EL (cell line): ENCODE data around the gene HSP90AB1.
A peak's percentile ranks its signal among the peaks of the same experiment; 100 is the strongest.

Experiments used
- DNase-seq: peaks from one replicate; pipeline ENCODE4 v3.0.0-alpha.2; 2016

Gene HSP90AB1

DNA sequence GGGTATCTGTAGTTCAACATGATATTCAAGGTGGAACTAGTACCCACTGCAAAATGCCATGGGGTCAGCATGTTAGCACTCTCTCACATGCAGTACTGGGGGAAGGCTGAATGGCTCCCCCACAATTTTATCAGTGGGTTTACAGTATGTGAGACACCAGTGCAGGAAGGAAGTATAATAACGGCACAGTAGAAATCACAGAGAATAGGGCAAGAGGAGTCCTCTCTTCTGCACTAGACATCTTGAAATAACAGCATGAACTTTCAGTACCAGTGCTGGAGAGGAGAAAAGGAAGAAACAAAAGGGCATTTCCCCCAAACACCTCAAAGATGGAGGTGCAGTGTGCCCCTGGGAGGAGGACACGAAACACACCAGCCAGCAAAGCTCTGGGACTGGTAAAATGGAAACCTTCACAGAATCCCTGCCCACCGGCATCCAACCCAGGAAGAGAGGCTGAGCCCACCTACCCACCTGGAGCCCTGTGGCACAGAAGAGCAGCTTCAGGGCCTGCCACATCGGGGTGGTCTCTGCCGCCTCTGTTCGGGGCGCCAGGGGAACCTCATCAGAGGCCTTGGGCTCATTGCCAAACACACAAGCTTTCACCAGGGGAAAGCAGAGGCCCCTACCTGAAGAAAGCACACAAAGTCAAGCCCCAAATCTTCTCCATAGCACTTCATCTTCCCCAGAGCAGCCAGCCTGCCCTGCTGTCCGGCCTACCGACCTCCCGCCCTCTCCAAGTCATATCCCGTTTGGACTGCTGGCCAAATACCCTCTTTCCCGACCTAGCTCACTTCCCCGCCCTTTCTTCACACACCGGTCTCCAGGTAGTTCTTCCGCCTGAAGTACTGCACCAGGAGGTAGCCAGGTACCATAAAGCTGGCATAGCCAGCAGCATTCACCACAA lies 9.2 kb downstream of the HSP90AB1 start:
- DNase-seq = no peak

GRCh38 chr6:44256775-44257024 lies 9.8 kb downstream of the HSP90AB1 start:
- no peak for DNase-seq

DNA sequence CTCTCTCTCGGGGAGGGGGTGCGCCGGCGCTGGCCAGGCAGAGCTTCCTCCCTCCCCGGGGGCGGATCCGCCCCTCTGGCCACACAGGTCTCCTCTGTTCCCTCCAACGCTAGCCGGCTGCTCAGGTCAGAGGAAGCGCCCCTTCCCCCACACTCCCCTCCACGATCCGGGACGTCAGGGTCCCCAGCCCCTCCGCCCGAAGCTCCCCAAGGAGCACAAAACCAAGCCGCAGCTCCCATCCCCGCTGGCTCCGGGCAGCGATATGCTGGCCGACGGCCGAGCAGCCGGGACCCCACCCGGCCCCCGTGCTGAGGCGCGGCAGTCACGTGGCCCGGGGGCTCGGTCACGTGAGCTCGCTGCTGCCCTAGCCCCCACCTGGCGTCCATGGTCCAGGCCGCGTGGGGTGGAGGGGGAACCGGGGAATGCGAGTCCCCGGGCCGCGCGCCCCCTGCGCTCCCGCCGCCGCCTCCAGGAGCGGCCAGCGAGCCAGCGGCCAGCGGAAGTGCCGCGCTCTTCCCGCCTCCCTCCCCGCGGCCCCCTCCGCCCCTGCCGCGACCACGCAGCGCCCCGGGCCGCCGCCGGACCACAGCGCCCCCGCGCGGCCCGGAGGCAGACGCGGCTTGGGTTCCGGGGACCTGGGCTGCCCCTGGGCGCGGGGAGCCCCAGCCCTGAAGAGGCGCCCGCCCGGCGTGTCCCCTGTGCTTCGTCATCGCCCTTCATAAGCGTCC lies 10.3 kb downstream of the HSP90AB1 start, which contains the start of gene SLC35B2:
Gene SLC35B2, minus strand, starts transcription at position 504 of the 728 bp plus-strand sequence. Its CDS starts 118 bp downstream, at position 386.
- peak; percentile 80 for DNase-seq

DNA sequence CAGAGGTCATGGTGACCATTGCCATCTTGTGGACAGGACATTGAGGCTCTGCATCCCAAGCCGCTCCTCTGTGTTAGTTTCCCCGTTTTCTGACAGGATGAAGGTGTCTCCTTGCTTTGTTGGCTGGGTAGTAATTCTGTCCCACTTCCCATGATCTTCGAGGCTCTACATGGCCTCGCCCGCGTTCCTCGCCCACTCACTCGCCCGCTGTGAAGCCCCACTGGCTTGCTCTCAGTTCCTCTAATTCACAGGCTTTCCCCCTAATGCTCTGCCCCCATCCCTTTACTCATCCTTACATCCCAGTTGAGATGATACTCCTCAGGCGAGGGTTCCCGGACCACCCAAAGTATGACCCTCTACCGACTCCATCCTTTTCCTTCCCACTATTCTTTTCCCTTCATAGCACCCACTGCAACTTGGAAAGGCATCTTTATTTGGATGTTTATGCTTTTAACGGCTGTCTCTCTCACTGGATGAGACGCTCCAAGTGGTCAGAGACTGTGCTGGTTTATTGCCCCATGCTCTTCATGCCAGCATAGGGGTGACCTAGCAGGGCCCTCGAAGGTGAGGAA lies 10.9 kb downstream of the HSP90AB1 start:
- DNase-seq = no peak

GRCh38 chr6:44258325-44258863 lies 11.5 kb downstream of the HSP90AB1 start:
- no peak for DNase-seq

DNA sequence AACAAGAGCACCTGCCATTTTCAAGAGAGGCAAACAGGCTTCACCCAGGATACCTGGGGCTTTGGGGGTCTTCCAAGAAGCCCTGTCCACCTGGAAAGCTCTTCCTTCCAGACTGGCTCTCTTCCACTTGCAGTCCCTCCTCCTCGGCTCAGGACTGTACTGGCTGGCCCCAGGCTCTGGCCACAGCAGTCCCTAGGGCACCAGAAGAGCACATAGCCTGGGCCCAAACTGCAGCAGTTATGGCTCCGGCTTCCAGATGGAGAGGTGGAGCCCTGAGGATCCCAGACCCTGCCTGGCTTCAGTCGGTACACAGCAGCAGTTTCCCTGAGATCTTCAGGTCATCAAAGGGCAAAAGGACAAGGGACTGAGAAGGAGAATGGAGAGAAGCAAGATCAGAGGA lies 12.0 kb downstream of the HSP90AB1 start:
- DNase-seq = no peak

DNA sequence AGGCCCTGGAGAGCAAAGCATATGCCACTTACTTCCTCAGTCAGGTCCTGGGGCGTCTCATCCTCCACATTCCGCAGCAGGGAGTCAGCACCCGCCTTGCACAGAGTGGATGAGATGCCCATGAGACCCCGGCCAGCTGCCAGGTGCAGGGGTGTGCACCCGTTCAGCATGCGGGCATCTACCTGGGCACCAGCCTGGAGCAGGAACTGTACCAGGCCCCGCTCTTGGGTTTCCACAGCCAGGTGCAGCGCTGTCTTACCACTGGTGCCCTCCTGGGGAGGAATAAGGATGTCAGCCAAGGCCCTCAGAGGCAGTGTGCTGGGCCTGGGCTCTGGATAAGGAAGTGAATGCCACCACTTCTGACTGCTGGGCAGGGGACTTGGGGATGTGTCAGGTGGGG lies 13.1 kb downstream of the HSP90AB1 start:
- DNase-seq = no peak

GRCh38 chr6:44260451-44261297 lies 13.8 kb downstream of the HSP90AB1 start:
- DNase-seq = no peak

GRCh38 chr6:44261581-44261980 lies 14.7 kb downstream of the HSP90AB1 start:
- DNase-seq = no peak

DNA sequence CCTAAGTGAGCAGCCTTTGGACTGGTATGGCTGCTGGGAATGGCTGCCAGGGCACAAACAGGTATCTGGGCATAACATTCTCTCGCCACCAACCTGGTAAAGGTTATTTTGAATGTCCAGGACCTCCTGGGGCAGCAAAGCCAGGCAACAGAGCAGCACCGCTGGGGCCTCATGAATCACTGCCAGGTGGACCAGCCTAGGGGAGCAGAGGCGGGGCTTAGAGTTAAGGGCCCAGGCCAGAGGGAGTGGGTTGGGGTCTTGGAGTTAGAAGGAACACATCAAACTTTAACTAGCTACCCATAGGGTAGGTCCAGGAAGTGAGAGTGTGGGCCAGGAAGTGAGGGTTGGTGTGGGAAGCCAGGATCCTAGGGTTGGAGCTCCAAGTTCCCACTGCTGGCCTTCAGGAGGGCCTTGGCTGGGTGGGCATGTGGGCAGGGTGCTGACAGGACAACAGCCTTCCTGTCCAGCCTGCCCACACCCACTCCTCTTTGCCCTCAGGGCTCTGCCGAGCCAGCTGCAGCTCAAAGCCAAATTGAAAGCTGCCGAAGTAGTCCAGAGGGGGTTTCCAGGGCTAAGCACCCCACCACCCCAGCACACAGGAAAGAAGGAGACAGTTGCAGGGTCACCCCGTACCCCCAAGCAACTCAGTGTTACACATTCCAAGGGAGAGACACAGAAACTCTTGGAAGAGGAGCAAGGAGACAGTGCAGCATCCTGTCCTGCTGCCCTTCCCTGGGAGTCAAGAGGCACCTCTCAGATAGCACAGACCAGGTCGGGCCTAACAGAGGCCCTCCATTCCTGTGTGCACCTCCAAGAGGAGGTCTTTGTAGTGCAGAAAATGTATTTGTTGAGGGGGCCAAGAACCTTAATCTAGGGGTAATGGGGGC lies 15.8 kb downstream of the HSP90AB1 start:
- no peak for DNase-seq

GRCh38 chr6:44263354-44264100 lies 16.6 kb downstream of the HSP90AB1 start:
- peak; percentile 71 for DNase-seq

GRCh38 chr6:44264154-44265006 lies 17.5 kb downstream of the HSP90AB1 start:
- no peak for DNase-seq

DNA sequence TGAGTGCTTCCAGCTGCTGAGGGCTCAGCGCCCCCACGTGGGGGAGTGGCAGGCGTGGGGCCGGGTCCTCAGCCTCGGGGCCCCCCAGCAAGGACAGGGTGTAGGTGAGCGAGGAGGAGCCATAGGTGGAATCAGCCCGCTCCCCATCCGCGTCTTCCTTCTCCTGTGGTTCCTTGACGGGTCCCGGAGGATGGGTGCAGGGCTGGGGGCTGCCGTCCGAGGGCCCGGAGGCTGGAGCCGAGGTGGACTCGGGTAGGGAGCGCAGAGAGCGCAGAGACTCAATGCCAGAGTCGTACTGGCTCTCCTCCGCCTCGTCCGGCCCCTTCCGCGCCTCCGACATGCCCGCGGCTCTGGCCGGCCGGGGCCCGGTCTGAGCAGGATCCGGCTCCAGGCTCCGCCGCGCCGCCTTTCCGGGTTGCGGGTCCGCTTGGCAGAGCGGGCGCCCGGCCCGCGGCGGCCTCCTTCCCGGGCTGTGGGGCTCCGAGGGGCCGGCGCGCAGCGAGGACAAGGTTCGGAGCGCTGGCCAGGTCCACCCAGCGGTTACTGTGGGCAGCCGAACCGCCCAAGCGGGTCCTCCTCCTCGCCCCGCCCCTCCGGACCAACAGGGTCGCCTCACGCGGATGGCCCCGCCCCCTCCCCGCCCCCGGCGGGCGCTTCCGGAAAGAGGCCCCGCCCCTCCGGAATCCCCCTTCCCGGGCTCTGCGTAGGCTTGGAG lies 18.3 kb downstream of the HSP90AB1 start, which contains the start of gene NFKBIE:
Gene NFKBIE, minus strand, starts transcription at position 545 of the 715 bp plus-strand sequence. Its CDS starts 205 bp downstream, at position 340.
- DNase-seq = peak; percentile 94

DNA sequence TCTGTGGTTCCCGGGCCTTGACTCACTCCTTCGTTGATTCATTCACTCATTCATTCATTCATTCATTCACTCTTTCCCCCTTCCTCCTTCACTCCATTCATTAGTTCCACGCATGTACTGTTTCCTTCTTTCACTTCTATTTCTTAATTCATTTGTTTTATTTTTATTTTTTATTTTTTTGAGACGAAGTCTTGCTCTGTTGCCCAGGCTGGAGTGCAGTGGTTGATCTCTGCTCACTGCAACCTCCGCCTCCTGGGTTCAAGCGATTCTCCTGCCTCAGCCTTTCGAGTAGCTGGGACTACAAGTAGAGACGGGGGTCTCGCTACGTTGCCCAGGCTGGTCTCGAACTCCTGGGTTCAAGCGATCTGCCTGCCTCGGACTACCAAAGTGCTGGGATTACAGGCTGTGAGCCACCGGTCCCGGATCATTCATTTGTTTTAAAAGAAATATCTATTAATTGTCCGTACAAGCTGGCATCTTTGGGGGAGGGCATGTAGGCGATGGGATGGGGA lies 18.9 kb downstream of the HSP90AB1 start:
- no peak for DNase-seq

DNA sequence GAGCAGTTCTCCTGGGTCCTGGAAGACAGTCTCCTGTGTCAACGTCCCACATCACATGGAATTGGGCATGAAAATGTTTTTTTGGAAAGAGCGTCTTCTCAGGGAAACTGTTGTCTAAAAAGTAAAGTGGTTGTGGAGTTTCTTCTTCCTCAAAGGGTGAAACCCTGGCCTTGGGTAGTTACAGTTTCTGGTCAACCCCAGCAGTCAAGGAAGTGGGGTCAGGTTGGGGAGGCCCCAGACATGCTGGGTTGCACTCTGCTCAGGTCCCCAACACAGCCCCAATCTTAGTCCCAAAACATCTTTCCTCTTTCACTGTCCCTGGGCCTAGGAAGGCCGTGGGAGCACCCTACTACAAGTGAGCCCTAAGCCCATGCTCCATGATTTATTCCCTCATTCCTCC lies 19.4 kb downstream of the HSP90AB1 start:
- no peak for DNase-seq

GRCh38 chr6:44267252-44267651 lies 20.4 kb downstream of the HSP90AB1 start:
- DNase-seq = no peak

DNA sequence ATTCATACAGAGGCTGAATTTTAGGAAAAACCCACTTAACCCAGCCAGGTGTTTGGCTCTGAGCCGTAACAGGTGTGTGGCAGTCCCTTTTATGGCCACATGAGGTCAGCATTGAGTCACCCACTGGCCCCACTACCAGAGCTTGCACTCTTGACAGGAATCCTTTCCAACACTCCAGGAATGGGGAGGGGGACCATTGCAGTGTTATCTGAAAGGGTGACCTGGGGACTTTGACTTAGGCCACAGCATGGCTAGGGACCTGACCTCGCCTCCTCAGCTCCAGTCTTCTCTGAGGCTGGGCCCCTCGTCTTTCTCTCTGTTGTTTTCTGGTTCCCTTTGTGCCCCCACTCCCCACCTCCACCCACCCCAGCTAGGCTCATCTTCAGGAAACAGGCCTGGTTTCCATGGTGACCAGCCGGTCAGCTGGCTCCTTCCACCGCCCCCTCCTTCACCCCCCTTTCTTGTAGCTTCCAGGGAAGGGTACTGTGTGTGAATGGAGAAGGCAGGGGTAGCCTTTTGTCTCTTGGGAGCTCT lies 21.3 kb downstream of the HSP90AB1 start:
- no peak for DNase-seq

GRCh38 chr6:44269178-44269920 lies 22.4 kb downstream of the HSP90AB1 start:
- DNase-seq = no peak
